Medulla oblongata (tissue), 1 donor: Measurements from ENCODE around the gene LMF2.
"Not testable (repeated sequence)": the region's sequence is repeated elsewhere in the genome, so short reads cannot be mapped to it uniquely, and the experiment has no call there.

Experiments used
- DNase-seq: peaks from one replicate; pipeline ENCODE4 v3.0.0-alpha.2; 2015; ENCODE audit errors: extremely low spot score

LMF2 gene, protein sequence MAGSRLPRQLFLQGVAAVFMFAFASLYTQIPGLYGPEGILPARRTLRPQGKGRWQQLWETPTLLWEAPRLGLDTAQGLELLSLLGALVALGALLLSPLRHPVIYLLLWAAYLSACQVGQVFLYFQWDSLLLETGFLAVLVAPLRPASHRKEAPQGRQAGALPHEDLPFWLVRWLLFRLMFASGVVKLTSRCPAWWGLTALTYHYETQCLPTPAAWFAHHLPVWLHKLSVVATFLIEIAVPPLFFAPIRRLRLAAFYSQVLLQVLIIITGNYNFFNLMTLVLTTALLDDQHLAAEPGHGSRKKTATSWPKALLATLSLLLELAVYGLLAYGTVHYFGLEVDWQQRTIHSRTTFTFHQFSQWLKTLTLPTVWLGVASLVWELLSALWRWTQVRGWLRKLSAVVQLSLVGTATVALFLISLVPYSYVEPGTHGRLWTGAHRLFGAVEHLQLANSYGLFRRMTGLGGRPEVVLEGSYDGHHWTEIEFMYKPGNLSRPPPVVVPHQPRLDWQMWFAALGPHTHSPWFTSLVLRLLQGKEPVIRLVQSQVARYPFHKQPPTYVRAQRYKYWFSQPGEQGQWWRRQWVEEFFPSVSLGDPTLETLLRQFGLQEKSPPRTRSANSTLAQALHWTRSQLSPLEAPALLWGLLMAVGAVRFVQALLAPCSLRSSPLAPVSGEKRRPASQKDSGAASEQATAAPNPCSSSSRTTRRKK

DNA sequence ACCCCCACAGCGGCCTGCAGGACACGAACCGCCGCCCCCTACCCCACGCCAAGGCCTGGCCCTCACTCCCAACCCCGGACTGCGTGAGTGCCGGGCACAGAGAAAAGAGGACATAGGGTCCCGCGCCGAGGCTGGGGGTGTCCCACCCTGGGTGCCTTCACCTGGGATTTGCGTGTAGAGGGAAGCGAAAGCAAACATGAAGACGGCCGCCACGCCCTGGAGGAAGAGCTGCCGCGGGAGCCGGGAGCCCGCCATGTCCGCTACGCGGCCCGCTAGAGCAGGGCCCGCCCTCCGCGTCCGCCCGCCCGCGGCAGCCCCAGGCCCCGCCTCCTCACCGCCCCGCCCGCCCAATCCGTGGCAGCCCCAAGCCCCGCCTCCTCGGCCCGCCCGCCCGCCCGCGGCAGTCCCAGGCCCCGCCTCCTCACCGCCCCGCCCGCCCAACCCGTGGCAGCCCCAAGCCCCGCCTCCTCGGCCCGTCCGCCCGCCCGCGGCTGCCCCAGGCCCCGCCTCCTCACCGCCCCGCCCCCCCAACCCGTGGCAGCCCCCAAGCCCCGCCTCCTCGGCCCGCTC lies at the start of gene LMF2:
TSS of gene LMF2 (minus strand) at position 282 of the 570 bp plus-strand sequence. CDS start at position 255, 27 bp downstream.
- DNase-seq, result no peak

DNA sequence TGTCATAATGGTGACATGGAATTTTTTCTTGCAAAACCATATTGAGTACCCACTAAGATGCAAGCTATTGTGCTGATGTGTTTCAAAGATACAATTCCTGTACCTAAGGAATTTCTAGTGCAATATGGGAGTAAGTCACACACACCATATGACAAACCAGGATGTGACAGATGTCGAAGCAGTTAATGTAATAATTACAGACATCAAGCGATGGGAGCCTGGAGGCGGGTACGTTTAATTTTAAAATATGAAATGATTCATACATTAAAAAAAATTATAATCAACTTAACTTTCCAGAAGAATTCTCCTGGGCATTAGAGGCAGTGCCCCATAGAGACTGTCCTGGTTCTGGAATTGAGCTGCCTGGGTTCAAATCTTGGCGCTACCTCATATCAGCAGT lies 49.2 kb upstream of the LMF2 start:
- no peak for DNase-seq

DNA sequence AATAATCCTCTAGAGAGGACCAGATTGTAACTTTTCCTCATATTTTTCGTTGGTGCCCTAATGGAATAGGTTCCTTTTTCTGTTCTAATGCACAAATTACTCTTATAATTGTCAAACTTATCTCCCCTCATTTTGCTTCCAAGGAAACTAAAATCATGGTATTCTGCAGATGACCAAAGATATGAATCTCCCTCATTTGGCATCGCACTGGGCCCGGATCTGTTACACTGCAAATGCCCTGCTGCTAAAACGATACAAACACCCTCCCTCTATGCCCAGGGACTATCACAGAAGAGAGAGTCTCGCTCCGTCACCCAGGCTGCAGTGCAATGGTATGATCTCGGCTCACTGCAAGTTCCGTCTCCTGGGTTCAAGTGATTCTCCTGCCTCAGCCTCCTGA lies 45.8 kb upstream of the LMF2 start:
- no peak for DNase-seq

DNA sequence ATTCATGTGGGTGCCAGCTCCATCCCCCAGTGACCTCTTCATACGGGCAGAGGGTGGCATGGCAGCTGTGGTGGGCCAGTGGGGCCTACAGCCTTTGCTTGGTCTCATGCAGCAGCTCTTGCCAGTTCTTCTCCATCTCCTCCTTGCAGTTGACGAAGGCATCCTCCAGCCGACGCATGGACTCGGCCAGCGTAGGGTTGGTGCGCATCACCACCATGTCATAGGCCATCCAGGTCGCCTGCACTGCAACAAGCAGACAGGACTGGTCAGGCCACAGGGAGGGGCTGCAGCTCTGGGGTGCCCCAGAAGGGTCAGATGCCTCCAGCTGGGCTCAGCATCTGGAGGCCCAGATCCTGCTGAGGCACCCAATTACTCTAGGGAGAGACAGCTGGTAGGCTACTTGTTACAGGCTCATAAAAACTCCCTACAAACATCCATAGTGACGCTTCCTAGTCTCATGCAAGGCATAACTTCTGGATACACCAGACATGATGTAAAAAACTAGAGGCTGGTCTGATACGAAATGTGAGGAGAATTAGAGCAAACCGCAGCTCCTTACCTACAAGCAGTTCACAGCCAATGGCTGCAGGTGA lies 43.8 kb upstream of the LMF2 start:
- DNase-seq, result no peak

DNA sequence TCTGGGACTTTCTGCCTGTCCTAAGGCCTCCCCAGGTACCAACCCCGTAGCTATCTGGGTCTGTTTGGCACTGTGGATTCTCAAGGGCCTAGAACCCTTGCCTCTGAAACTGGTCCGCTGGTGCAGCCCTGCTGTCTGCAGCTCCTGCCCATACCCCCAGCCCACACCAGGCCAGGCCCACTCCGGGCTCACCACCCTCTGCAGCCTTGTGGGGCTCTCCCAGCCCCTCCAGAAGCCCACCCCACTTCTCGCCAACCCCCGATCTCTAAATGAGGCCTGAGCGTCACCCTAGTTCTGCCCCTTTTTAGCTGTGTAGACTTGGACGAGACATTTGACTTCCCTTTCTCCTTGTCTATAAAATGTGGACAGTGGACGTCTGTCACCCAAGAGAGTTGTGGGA lies 42.9 kb upstream of the LMF2 start:
- no peak for DNase-seq

DNA sequence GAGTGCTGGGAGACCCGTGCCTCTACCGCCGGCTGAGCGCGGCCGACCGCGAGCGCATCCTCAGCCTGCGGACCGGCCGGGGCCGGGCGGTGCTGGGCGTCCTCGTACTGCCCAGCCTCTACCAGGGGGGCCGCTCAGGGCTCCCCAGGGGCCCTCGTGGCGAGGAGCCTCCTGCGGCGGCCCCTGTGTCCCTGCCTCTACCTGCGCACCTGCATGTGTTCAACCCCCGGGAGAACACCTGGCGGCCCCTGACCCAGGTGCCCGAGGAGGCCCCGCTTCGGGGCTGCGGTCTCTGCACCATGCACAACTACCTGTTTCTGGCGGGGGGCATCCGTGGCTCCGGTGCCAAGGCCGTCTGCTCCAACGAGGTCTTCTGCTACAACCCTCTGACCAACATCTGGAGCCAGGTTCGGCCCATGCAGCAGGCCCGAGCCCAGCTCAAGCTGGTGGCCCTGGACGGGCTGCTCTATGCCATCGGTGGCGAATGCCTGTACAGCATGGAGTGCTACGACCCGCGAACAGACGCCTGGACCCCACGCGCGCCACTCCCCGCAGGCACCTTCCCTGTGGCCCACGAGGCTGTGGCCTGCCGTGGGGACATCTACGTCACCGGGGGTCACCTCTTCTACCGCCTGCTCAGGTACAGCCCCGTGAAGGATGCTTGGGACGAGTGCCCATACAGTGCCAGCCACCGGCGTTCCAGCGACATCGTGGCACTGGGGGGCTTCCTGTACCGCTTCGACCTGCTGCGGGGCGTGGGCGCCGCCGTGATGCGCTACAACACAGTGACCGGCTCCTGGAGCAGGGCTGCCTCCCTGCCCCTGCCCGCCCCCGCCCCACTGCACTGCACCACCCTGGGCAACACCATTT lies 41.7 kb upstream of the LMF2 start:
- no peak for DNase-seq

DNA sequence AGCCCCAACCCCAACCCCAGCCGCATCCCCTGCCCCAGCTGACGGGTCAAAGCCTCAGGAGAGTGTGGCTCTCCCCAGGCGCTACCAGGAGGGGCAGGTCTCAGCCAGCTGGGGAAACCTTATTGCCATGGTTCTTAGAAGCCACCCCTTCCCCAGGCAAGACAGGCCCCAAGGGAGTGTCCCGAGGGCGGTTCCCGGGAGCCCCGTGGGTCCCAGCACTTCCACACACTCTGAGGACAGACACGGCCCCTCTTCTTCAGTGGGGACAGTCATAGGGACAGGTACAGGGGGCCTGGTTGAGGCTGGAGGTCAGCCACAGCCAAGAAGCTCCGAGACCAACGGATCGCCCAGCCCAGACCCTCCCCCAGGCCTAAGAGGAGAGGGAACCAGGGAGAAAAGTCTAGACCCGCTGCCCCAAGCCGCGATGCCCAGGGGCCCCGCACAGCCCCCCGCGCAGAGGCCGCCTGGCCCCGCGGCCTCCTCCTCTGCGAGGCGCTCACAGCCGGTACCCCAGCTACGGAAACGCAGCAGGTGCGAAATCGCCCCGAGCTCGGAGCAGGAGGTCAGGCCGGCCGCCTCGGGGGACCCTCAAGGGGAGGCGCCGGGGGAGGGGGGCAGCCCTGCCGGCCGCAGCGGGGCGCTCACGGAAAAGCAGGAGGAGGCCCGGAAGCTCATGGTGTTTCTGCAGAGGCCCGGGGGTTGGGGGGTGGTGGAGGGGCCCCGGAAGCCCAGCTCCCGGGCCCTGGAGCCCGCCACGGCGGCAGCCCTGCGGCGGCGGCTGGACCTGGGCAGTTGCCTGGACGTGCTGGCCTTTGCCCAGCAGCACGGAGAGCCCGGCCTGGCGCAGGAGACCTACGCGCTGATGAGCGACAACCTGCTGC lies 40.8 kb upstream of the LMF2 start:
- DNase-seq, result no peak

DNA sequence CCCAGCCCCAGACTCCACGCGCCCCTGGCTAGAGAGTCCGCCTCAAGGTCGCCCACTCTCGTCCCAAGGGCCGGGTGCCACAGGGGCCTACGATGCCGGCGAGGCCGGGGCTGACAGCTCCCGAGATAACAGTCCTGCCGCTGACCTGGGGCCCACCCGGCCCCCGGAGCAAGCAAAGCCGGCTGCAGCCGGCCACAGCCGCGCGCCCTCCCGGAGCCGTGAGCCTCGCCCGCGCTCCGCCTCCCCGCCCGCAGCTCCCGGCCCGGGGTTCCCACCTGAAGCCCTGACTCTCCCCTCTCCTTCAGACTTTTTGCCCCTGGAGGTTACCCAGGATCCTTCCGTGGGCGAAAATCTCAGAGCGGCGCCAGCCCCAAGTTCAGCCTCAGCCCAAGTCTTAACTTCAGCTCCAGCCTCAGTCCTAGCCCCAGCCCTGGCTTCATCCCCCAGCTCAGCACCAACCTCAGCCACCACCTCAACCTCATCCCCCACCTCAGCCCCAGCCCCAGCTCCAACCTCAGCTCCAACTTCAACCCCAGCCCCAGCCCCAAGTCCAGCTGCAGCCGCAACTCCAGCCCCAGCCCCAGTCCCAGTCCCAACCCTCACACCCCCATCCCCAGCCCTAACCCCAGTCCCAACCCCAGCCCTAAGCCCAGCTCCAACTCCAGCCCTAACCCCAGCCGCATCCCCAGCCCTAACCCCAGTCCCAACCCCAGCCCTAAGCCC lies 39.9 kb upstream of the LMF2 start:
- no peak for DNase-seq

DNA sequence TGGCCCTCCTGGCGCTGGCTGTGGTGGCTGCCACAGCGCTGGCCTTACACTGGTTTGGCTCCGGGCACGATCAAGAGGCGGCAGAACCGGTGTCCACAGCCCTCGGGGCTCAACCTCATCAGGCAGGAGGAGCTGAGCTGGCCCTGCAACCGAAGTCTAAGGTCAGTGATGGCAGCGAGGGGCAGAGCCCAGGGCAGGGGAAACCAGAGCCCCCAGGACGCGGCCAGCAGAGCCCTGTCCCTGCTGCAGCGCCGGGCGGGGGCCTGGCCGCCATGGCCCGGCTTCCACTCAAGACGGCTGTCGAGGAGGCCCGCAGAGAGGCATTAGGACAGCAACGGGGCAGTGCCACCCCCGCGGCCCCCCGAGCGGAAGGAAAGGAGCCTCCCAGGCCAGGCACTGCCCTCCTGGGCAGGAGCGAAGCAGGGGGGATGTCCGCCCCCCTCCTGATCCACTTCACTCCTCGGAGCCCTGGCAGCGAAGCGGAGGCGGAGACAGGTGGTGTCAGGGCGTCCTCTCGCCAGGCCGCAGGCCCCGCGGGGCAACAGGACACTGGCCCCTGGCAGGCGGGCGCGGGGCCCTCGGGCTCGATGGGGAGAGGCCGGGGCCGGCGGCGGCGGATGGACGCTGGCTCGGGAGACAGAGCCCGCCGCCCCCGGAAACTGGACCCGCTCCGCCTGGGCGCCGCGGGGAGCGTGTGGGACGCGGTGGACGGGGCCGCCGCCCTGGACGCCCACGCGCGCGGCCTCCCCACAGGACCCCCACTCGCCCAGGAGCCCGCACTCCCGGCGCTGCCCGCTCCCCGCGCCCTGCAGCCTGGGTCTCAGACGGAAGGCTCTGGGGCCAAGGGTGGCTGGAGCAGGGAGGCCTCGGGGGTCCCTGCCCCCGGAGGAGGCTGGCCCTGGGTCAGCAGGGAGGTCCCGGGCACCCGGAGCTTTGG lies 39.1 kb upstream of the LMF2 start:
- no peak for DNase-seq

DNA sequence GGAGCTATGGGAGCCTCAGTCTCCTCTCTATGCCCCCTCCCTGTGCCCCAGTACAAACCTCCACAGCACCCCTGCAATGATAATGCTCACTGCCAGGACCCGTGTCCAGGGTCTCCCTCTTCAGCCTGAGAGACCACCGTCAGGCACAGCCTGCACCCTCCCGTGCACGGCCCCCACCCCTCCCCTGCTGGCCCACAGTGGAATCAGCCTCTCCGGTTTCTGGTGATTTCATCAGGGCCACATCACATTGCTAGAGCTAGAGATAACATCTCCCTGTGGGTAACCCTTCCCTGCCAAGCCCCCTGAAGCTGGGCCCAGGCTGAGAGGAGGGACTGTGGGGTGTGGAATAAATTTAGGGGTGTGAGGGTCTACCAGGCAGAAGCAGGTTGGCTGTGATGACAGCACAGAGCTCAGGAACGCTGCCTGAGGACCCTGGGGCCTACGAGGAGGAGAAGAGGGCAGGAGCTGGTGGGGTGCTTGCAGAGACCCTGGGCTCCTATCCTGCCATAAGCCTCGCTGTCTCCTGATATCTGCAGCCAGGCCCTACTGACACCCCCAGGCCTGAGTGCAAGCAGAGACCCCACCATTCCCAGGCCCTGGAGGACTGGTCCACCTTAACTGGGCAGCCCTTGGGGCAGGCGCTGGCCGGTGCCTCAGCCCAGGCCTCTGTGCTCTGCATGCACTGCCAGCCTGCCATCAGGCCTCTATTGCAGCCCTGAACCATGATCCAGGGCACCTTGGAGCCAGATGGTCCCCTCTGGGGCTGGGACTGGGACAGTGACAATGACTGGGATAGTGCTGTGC lies 38.2 kb upstream of the LMF2 start, which contains the start of gene KLHDC7B:
TSS of gene KLHDC7B (plus strand) at position 378 of the 804 bp plus-strand sequence. CDS start at position 723, 345 bp downstream.
- DNase-seq, result no peak

DNA sequence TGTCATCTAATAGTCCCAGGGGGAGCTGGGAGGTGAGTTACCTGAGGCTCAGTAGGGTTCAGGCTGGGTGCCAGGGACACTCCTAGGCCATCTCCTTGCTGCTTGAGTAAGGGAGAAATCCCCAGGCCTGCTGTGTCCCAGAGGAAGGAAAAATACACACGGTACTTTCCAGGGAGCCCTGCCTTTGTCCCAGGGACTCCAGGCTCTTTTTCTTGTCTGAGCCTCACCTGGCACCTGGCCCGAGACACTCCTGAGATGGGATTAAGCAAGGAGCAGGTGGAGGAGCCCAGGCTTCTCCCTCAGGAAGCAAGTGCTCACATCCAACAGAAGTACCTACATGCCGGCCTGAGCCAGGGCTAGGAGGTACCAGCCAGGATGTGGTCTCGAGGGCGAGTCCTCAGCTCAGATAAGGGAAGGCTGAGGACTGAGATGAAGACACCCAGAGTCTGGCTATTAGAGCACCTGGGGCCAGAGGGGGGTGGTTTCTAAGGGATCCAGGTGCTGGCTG lies 37.3 kb upstream of the LMF2 start:
- DNase-seq, result no peak

DNA sequence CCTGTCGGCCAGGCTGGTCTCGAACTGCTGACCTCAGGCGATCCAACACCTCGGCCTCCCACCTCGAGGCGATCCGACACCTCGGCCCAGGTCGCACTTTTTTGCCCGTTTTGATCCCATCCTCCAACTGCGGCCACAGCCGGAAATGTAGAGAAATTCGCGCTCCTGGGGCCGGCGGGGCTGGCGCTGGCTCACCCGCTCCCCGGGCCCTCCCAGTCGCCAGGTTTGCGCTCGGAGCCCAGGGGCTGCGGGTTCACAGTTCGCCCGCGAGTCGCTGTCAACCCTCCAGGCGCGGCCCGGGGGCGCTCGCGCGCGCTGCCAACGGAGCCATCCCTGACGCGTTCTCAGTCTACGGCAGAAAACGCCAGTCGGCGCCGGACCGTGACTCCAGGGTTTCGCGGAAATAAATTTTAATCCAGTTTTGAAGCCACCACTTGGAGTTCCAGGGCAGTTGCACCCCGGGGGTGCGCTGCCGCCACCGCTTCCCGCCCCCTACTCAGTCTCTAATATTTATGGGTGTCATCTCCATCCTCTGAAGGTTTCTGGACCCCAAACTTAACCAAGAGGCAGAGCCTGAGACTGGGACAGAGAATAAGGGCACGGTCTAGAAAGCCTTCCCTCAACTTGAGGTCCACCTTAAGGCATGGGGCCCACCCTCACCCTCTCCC lies 36.7 kb upstream of the LMF2 start:
- peak; percentile 58 for DNase-seq

DNA sequence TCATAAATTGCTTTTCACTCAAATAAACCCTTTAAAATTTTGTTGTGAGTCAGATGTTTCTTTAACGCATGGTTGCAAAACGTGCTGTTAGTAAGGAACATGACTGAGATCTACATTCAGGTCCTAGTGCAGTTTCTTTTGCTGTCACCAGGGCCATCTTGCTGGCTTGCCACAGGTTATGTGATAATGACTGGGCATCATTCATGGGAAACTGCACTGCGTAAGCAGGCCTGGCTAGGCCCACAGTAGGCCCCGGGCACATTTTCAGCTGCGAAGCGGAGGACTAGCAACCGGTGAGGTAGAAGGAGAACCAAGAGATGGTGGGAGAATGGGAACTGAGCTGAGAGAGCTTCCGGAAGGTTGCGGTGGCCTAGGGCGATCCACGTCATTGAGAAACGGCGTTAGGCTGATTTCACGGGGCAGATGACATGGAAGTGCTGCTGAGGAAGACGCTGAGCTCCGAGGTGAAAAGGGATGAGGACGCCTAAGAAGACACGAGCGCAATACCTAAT lies 35.0 kb upstream of the LMF2 start:
- peak; percentile 51 for DNase-seq

DNA sequence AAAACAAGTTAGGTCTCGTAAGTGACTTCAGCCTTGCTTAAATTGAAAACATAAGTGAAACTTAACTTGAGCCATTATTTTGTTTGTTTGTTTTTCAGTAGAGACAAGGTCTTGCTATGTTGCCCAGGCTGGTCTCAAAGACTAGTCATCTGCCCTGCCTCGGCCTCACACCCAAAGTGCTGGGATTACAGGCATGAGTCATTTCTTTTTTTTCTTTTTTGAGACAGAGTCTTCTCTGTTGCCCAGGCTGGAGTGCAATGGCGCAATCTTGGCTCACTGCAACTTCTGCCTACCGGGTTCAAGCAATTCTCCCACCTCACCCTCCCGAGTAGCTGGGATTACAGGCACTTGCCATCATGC lies 34.1 kb upstream of the LMF2 start:
- DNase-seq, result not testable (repeated sequence)

DNA sequence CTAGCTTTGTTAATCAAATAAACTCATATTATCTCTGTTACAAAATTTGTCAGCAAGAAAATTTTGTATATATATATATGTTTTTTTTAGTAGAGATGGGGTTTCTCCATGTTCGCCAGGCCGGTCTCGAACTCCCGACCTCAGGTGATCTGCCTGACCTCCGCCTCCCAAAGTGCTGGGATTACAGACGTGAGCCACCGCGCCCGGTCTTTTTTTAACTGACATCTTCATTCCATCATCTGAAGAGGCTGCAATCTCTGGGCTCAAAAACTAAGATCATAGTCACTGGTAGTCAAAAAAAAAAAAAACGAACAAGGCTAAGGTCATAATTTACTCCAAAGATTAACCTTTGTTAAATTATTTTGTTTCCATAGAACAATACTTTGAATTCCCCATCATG lies 32.9 kb upstream of the LMF2 start:
- no peak for DNase-seq

DNA sequence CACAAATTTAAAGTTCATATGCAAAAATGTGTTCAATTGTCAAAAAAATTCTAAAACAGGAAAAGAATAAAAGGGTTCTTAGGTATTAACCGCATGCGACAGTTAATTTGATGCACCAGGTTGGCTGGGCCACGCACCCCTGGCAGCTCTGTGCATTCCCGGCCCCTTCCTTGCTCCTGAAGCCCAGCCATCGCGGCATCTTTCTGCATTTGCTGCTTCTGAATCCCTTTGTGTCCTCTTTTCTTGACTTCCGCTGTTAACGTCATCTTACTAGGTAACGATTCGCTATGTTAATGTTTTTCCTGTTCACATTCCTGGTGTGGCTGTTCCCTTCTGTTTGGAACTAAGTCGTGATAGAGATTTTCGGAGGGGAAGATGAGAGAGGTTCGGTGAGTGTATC lies 30.3 kb upstream of the LMF2 start:
- no peak for DNase-seq

DNA sequence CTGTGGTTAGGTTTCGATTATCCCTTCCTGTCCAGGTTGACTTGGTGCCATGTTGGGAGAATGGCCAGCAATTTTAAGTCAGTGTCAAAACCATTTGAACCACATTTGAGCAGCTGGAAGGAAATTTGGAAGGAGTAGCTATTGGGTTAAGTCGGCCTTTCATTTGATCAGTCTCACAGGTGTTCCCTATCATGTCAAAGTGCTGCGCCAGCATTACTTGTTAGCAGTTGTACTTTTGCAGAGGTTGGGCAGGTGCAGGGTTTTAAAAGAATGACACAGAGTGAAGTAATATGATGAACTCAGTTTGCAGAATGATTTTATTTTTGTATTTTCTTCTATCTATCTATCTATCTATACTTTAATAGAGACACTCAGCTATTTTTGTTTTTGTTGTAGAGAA lies 28.7 kb upstream of the LMF2 start:
- no peak for DNase-seq
